Heart left ventricle (tissue), 13 donors: Measurements from ENCODE around the gene C1QA.

Source experiments
- POLR2A ChIP-seq, 2 donors: fragments of 450-650 bp; IDR thresholded peaks; one replicate each; pipeline ENCODE4 v1.6.1; 2017; ENCODE audit warnings: antibody characterized with exemption in 2 of 2, mild to moderate bottlenecking in 2 of 2, moderate library complexity in 2 of 2
- TF ChIP-seq, protein P1 (sequence below), 12 donors: fragments of 200-600 bp; sonication (generic) in 4 of 12; IDR thresholded peaks; one replicate each; pipeline versions ENCODE4 v1.5.0 to v1.8.0; 2018 to 2022; ENCODE audit warnings: antibody characterized with exemption in 12 of 12, mild to moderate bottlenecking in 5 of 12
- donor health status: ischemic (EF 13 %, LVEDD 7.1; RV severe dilation, severe dysfunction).
- donor health status: DM: no; HTN: yes; CAD: no.
- donor health status: DM: no; HTN: no; CAD: no.
- donor health status: ischemic (EF 25% LVEDD 6.9; RV normal size, moderate dysfunction).
- donor health status: ischemic (EF 25% LVEDD 5.7; RV mildly dilated, moderate dysfunction).
- donor health status: ischemic (EF 35%, LVEDD 5.7; RV mildly dilated, moderate dysfunction).
- donor health status: nonischemic (EF 11% LVEDD 7.7; RV severe dilation, severe dysfunction).
- donor health status: DM: yes; HTN: yes; CAD: no.
- donor health status: PGD.
- donor health status: ischemic (EF 29% LVEDD 5.4; RV normal size, mild dysfunction).
- donor health status: nonischemic (EF 23%, LVEDD 6.1; RV moderate dilation, normal function).

DNA sequence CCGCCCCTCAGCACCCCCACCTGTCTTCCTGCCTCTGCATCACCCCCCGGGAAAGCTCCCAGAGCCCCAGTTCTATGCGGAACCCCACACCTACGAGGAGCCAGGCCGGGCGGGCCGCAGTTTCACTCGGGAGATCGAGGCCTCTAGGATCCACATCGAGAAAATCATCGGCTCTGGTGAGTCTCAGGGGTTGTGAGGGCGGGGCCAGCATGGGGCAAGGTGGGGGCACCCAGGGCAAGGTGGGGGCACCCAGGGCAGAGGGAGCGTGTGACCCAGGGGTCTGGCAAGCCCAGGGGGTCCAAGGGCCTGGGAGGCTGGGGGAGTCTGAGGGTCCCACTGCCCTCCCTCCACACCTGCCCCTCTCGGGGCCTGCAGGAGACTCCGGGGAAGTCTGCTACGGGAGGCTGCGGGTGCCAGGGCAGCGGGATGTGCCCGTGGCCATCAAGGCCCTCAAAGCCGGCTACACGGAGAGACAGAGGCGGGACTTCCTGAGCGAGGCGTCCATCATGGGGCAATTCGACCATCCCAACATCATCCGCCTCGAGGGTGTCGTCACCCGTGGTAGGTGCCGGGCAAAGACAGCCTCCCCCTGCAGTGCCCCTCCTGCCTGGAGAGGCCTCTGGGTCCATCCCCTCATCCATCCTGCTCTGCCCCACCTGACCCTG, 39.0 kb upstream of the C1QA start:
- TF ChIP-seq, protein P1, sequence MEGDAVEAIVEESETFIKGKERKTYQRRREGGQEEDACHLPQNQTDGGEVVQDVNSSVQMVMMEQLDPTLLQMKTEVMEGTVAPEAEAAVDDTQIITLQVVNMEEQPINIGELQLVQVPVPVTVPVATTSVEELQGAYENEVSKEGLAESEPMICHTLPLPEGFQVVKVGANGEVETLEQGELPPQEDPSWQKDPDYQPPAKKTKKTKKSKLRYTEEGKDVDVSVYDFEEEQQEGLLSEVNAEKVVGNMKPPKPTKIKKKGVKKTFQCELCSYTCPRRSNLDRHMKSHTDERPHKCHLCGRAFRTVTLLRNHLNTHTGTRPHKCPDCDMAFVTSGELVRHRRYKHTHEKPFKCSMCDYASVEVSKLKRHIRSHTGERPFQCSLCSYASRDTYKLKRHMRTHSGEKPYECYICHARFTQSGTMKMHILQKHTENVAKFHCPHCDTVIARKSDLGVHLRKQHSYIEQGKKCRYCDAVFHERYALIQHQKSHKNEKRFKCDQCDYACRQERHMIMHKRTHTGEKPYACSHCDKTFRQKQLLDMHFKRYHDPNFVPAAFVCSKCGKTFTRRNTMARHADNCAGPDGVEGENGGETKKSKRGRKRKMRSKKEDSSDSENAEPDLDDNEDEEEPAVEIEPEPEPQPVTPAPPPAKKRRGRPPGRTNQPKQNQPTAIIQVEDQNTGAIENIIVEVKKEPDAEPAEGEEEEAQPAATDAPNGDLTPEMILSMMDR (IDR thresholded peaks at IDR 0.05): no peak
- TF ChIP-seq POLR2A (IDR thresholded peaks at IDR 0.05): no peak
